Measurements from ENCODE around the gene KANSL1. TPM values are rescaled to one million over a fixed set of nuclear protein-coding genes. Genes with fewer than 3 reads are reported as not detected.

Gene KANSL1
- polyA plus RNA-seq, 1 of the 3 experiments (the other 2 are of a cell fraction), result 10.0 TPM

GRCh38 chr17:46035112-46035818, 158.0 kb downstream of the KANSL1 start:
- Histone ChIP-seq H3K36me3 (replicated peaks in 1 of 2; ENCODE audit: control insufficient read depth in 1 of 2, insufficient read depth in 2 of 2, low read length in 1 of 2) (peaks cover 91 to 97% of the 10 kb centered on the region in 2 experiments), H3K9me2 (no peaks in the 10 kb centered on the region), H2AFZ (ENCODE audit: low read depth) (no peak overlapping the region), H3K4me2 (no peak overlapping the region), H3K9me3 (no peaks in the 10 kb centered on the region), H3K79me2 (ENCODE audit: insufficient read depth) (peaks cover 9% of the 10 kb centered on the region; the same call in 1 of the 2 replicates), H3K4me1 (ENCODE audit: control insufficient read depth in 1 of 2, insufficient read depth in 2 of 2, low read depth in 1 of 2, low read length in 1 of 2) (peaks cover 0 to 23% of the 10 kb centered on the region in 2 experiments; a peak in 2 of 4 replicates), H4K20me1 (ENCODE audit: insufficient read depth) (no peaks in the 10 kb centered on the region), H3K27ac (ENCODE audit: low read depth in 2 of 2, low read length in 1 of 2) (no peak overlapping the region), H3F3A (replicated peaks; ENCODE audit: insufficient read depth) (peaks cover under 1% of the 10 kb centered on the region), H3K4me3 (ENCODE audit: low read depth in 2 of 2, low read length in 1 of 2) (no peak overlapping the region), H3K27me3 (ENCODE audit: insufficient read depth) (no peaks in the 10 kb centered on the region), H3K9ac (no peak overlapping the region)
- DNase-seq, result no peak
- no peak for TF ChIP-seq USF2 (IDR thresholded peaks at IDR 0.05; ENCODE audit: borderline replicate concordance, low read depth, low read length)
- no peak for TF ChIP-seq POLR2AphosphoS5 (IDR thresholded peaks at IDR 0.05; ENCODE audit: low read depth, low read length)
- ChIA-PET POLR2A (no interaction called here), CTCF (interaction anchor here (0.7 to 5.9 kb wide), 9 partner anchors 10 to 252 kb away, joined by 3 to 58 read pairs (median 4); partner anchors contain the start of gene KANSL1)
- WGBS (ENCODE audit: low lambda C conversion rate), result 97% methylated on average over 3 of the region's 3 CpGs

- Histone ChIP-seq H3K9me2 (no peaks in the 10 kb centered on the region), H3K27ac (ENCODE audit: low read depth in 2 of 2, low read length in 1 of 2) (no peak overlapping the region; a peak in 1 of 4 replicates), H3K4me1 (ENCODE audit: control insufficient read depth in 1 of 2, insufficient read depth in 2 of 2, low read depth in 1 of 2, low read length in 1 of 2) (peaks cover 0 to 9% of the 10 kb centered on the region in 2 experiments; a peak in 2 of 4 replicates), H2AFZ (ENCODE audit: low read depth) (no peak overlapping the region), H3K4me3 (ENCODE audit: low read depth in 2 of 2, low read length in 1 of 2) (no peak overlapping the region), H3K36me3 (replicated peaks in 1 of 2; ENCODE audit: control insufficient read depth in 1 of 2, insufficient read depth in 2 of 2, low read length in 1 of 2) (peaks cover 86 to 96% of the 10 kb centered on the region in 2 experiments), H3K9me3 (no peaks in the 10 kb centered on the region), H3K79me2 (ENCODE audit: insufficient read depth) (peaks cover 9% of the 10 kb centered on the region; the same call in 1 of the 2 replicates), H4K20me1 (ENCODE audit: insufficient read depth) (peaks cover 3% of the 10 kb centered on the region), H3F3A (replicated peaks; ENCODE audit: insufficient read depth) (peaks cover 9% of the 10 kb centered on the region), H3K27me3 (ENCODE audit: insufficient read depth) (no peaks in the 10 kb centered on the region), H3K9ac (no peak overlapping the region), H3K4me2 (no peak overlapping the region)
- TF ChIP-seq PBX3 (IDR thresholded peaks at IDR 0.05), result no peak
- TF ChIP-seq SIN3A (IDR thresholded peaks at IDR 0.05; ENCODE audit: borderline replicate concordance, low read depth, low read length), result no peak
- TF ChIP-seq FOSL2 (IDR thresholded peaks at IDR 0.05; ENCODE audit: borderline replicate concordance, low read depth), result no peak
- no peak for TF ChIP-seq NFIC (IDR thresholded peaks at IDR 0.05; ENCODE audit: borderline replicate concordance)
- TF ChIP-seq TAF1 (IDR thresholded peaks at IDR 0.05; ENCODE audit: borderline replicate concordance, low read depth, low read length), result no peak
- TF ChIP-seq JUND (IDR thresholded peaks at IDR 0.05), result no peak
- TF ChIP-seq MEF2A (IDR thresholded peaks at IDR 0.05; ENCODE audit: borderline replicate concordance, low read depth), result no peak
- no peak for TF ChIP-seq FOXM1 (IDR thresholded peaks at IDR 0.05; ENCODE audit: low read depth)
- no peak for TF ChIP-seq GABPA (IDR thresholded peaks at IDR 0.05; ENCODE audit: low read depth)
- TF ChIP-seq USF2 (IDR thresholded peaks at IDR 0.05; ENCODE audit: borderline replicate concordance, low read depth, low read length), result no peak
- TF ChIP-seq, protein P1, sequence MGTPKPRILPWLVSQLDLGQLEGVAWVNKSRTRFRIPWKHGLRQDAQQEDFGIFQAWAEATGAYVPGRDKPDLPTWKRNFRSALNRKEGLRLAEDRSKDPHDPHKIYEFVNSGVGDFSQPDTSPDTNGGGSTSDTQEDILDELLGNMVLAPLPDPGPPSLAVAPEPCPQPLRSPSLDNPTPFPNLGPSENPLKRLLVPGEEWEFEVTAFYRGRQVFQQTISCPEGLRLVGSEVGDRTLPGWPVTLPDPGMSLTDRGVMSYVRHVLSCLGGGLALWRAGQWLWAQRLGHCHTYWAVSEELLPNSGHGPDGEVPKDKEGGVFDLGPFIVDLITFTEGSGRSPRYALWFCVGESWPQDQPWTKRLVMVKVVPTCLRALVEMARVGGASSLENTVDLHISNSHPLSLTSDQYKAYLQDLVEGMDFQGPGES (IDR thresholded peaks at IDR 0.05; ENCODE audit: low read depth, low read length), result no peak
- no peak for TF ChIP-seq MAX (IDR thresholded peaks at IDR 0.05; ENCODE audit: low read depth)
- no peak for TF ChIP-seq CHD2 (IDR thresholded peaks at IDR 0.05; ENCODE audit: low read length, partially characterized antibody)
- no peak for TF ChIP-seq YY1 (IDR thresholded peaks at IDR 0.05; ENCODE audit: low read depth)
- no peak for TF ChIP-seq TCF12 (IDR thresholded peaks at IDR 0.05)
- TF ChIP-seq USF1 (IDR thresholded peaks at IDR 0.05; ENCODE audit: borderline replicate concordance, low read depth), result no peak
- no peak for TF ChIP-seq RCOR1 (IDR thresholded peaks at IDR 0.05; ENCODE audit: low read length)
- no peak for TF ChIP-seq RAD21 (IDR thresholded peaks at IDR 0.05; ENCODE audit: low read length)
- ChIA-PET CTCF (interaction anchor here (0.8 to 5.9 kb wide), 5 partner anchors 9 to 160 kb away, joined by 3 to 58 read pairs (median 5); partner anchors contain the start of gene KANSL1), POLR2A (no interaction called here)
- 100% methylated on average over 3 of the region's 3 CpGs for WGBS (ENCODE audit: low lambda C conversion rate)
- DNase-seq, result no peak
Measured at GRCh38 chr17:46033392-46033791, 159.8 kb downstream of the KANSL1 start.
